Placental pericyte (primary cell): ENCODE measurements around the gene ITSN2. TPM values are rescaled to one million over a fixed set of nuclear protein-coding genes. Genes with fewer than 3 reads are reported as not detected.

Experiments used
- small RNA-seq: library from RNA; depleted of rRNA; stranded (forward); fragments of <200 nt; gene quantifications from one replicate; pipeline ENCODE3, GENCODE V24; 2012; ENCODE audit warnings: low replicate concordance
- total RNA-seq: library from RNA; depleted of rRNA; stranded (reverse); fragments of >200 nt; gene quantifications from 2 replicates; pipeline ENCODE4 v1.2.3, GENCODE V29; 2012

ITSN2 gene
- 23.2 and 25.1 TPM in 2 replicates for total RNA-seq

DNA sequence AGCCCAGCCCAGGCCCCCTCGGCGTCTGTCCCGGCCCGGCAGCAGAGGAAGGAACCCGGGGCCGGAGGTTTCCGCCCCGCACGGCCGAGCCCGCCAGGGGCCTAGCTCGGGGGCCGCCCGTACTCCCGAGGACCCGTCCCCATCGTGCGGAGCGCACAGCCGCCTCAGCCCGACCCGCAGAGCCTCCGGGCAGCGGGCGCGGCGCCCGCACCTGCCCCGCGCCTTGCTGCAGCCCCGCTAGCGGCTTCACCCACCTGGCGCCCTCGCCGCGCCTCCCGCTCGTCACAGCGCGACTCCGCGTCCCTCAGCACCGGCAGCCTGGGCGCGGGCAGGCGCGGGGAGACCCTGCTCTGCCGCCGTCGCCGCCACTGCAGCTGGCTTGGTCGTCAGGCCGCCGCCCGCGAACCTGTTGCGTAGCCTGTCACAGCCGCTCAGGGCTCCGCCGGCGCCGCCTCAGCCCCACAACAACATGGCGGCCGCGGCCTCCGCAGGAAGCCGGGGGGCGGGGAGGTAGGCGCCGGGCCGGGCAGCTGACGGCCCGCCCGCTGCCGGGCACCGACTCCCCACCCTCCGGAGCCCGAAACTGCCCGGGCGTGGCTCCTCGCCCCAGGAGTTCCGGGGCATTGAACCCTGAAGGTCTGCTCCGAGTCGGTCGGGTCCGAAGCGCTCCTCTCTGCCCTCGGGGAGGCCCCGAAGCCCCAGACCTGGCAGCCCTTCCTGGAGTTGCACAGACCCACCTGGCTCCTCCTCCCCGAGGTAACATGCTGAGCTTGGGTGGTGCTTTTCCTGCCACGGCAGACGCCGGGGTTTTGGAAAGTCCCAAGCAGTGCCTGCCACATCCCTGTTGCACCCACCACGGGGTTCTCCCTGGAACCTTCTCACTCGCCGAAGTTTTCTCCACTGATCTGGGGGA lies at the start of gene ITSN2:
TSS of gene ITSN2 (minus strand) at position 487 of the 913 bp plus-strand sequence. CDS start 32,454 bp downstream, outside the sequence.

GRCh38 chr2:24174851-24175277 lies 185.5 kb downstream of the ITSN2 start, which contains the start of gene FAM228A:
Gene FAM228A, plus strand, starts transcription at chr2:24175053. Its CDS starts 428 bp downstream, at chr2:24175481.

Small RNA genes within 50 kb of the gene (small RNA-seq; reads per million reads assigned to genes)
- not detected for gene HMGN2P20
- not detected for gene RF00602

Other genes with a start within 250 kb of the ITSN2 start
- gene PFN4, start 237.2 kb downstream of the ITSN2 start, total RNA-seq: 0.29 and 0.88 TPM in 2 replicates
- gene FAM228B, start 237.1 kb downstream of the ITSN2 start, total RNA-seq: 4.2 and 4.4 TPM in 2 replicates
- 0.14 and 1.5 TPM in 2 replicates for gene FAM228A, start 185.5 kb downstream of the ITSN2 start, total RNA-seq
- gene NCOA1, start 130.7 kb upstream of the ITSN2 start, total RNA-seq: 13.0 and 19.0 TPM in 2 replicates